H1 (cell line): ENCODE data around the gene DENND10. TPM values are rescaled to one million over a fixed set of nuclear protein-coding genes. Genes with fewer than 3 reads are reported as not detected.

Experiments used
- BRCA1 ChIP-seq: IDR thresholded peaks from 2 replicates; pipeline ENCODE4 v1.6.1; 2012; ENCODE audit warnings: low read depth, low read length, improper control_type of control experiment
- CHD1 ChIP-seq: IDR thresholded peaks from 2 replicates; pipeline ENCODE4 v1.6.1; 2012; ENCODE audit warnings: low read depth, low read length, improper control_type of control experiment
- POLR2A ChIP-seq, 2 experiments: IDR thresholded peaks; 1 replicate in 1 of 2; 2 replicates in 1 of 2; pipeline ENCODE4 v1.6.1; 2011; ENCODE audit warnings: low read depth in 2 of 2, low read length in 2 of 2, mild to moderate bottlenecking in 2 of 2; ENCODE audit errors: control extremely low read depth in 1 of 2
- RXRA ChIP-seq: IDR thresholded peaks from 2 replicates; pipeline ENCODE4 v1.6.1; 2011; ENCODE audit warnings: low read depth, mild to moderate bottlenecking, low read length, moderate library complexity; ENCODE audit not compliant: insufficient read depth
- SIN3A ChIP-seq, 2 experiments: IDR thresholded peaks in 1 of 2; conservative IDR thresholded peaks in 1 of 2; 2 replicates each; pipeline ENCODE4 v1.6.1; 2011 to 2012; ENCODE audit warnings: low read length in 2 of 2, improper control_type of control experiment in 1 of 2, low read depth in 1 of 2, mild to moderate bottlenecking in 1 of 2
- SUZ12 ChIP-seq: fragments of 200-600 bp; sonication (generic); IDR thresholded peaks from 2 replicates; pipeline ENCODE4 v1.6.1; 2012; ENCODE audit warnings: mild to moderate bottlenecking, inconsistent platforms, low read length, moderate library complexity, mixed read lengths
- ZNF274 ChIP-seq: IDR thresholded peaks from 2 replicates; pipeline ENCODE4 v1.7.0; 2012; ENCODE audit warnings: low read length, borderline replicate concordance; ENCODE audit errors: extremely low read depth
- polyA plus RNA-seq, 7 experiments: library from polyadenylated mRNA; depleted of rRNA in 3 of 7; stranded (reverse) in 5 of 7; unstranded in 2 of 7; fragments of >200 nt in 5 of 7; fragments of 200-250 nt in 2 of 7; gene quantifications; 1 replicate in 5 of 7; 2 replicates in 1 of 7; 4 replicates in 1 of 7; pipeline versions ENCODE4 v1.2.1 to v1.2.3, GENCODE V29; 2011 to 2013; ENCODE audit warnings: missing spikeins in 2 of 7, mixed read lengths in 2 of 7
- total RNA-seq: library from RNA; stranded (reverse); fragmentation: NEBNext Ultra II Directional; extraction: Animal tissue kit (Norgen Biotek cat#: 25700); gene quantifications from 2 replicates; pipeline ENCODE4 v1.2.1, GENCODE V29; 2021
- TF ChIP-seq, protein P1 (sequence below): fragments of 300-600 bp; sonication (generic); IDR thresholded peaks from 2 replicates; pipeline ENCODE4 v1.7.1; 2012; ENCODE audit warnings: low read length, moderate library complexity, mild to moderate bottlenecking, inconsistent platforms; ENCODE audit not compliant: insufficient replicate concordance
- TF ChIP-seq, protein P2 (sequence below), 3 experiments: IDR thresholded peaks; 1 replicate in 2 of 3; 2 replicates in 1 of 3; pipeline versions ENCODE4 v1.5.1 to v1.6.1; 2011; ENCODE audit warnings: low read length in 3 of 3, mild to moderate bottlenecking in 3 of 3, inconsistent platforms in 2 of 3, low read depth in 1 of 3, moderate library complexity in 1 of 3; ENCODE audit not compliant: insufficient read depth in 1 of 3; ENCODE audit errors: control extremely low read depth in 1 of 3

Gene DENND10
- total and polyA plus RNA-seq, 2 of the 8 experiments (the other 6 are each of a cell fraction or from before 2014, with no cell fraction given): 49.3 to 64.4 TPM

DNA sequence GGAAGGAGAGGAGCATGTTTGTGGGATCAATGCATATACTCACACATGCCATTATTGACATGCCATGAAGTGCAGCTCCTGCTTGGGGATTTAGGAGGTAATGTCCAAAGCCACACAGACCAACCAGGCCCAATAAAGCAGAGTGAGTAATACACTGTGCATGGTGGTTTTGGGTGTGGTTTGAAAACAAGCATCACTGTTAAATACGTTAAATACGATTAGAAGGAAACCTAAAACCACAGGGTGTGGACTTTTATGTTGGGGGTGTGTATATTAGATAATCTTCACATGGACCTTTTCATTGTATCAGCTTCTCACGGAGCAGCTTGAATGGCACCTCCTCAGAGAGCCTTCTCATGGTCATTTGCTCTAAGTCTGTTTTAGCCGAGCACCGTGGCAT lies 12.9 kb upstream of the DENND10 start (continued):
- TF ChIP-seq, protein P1, sequence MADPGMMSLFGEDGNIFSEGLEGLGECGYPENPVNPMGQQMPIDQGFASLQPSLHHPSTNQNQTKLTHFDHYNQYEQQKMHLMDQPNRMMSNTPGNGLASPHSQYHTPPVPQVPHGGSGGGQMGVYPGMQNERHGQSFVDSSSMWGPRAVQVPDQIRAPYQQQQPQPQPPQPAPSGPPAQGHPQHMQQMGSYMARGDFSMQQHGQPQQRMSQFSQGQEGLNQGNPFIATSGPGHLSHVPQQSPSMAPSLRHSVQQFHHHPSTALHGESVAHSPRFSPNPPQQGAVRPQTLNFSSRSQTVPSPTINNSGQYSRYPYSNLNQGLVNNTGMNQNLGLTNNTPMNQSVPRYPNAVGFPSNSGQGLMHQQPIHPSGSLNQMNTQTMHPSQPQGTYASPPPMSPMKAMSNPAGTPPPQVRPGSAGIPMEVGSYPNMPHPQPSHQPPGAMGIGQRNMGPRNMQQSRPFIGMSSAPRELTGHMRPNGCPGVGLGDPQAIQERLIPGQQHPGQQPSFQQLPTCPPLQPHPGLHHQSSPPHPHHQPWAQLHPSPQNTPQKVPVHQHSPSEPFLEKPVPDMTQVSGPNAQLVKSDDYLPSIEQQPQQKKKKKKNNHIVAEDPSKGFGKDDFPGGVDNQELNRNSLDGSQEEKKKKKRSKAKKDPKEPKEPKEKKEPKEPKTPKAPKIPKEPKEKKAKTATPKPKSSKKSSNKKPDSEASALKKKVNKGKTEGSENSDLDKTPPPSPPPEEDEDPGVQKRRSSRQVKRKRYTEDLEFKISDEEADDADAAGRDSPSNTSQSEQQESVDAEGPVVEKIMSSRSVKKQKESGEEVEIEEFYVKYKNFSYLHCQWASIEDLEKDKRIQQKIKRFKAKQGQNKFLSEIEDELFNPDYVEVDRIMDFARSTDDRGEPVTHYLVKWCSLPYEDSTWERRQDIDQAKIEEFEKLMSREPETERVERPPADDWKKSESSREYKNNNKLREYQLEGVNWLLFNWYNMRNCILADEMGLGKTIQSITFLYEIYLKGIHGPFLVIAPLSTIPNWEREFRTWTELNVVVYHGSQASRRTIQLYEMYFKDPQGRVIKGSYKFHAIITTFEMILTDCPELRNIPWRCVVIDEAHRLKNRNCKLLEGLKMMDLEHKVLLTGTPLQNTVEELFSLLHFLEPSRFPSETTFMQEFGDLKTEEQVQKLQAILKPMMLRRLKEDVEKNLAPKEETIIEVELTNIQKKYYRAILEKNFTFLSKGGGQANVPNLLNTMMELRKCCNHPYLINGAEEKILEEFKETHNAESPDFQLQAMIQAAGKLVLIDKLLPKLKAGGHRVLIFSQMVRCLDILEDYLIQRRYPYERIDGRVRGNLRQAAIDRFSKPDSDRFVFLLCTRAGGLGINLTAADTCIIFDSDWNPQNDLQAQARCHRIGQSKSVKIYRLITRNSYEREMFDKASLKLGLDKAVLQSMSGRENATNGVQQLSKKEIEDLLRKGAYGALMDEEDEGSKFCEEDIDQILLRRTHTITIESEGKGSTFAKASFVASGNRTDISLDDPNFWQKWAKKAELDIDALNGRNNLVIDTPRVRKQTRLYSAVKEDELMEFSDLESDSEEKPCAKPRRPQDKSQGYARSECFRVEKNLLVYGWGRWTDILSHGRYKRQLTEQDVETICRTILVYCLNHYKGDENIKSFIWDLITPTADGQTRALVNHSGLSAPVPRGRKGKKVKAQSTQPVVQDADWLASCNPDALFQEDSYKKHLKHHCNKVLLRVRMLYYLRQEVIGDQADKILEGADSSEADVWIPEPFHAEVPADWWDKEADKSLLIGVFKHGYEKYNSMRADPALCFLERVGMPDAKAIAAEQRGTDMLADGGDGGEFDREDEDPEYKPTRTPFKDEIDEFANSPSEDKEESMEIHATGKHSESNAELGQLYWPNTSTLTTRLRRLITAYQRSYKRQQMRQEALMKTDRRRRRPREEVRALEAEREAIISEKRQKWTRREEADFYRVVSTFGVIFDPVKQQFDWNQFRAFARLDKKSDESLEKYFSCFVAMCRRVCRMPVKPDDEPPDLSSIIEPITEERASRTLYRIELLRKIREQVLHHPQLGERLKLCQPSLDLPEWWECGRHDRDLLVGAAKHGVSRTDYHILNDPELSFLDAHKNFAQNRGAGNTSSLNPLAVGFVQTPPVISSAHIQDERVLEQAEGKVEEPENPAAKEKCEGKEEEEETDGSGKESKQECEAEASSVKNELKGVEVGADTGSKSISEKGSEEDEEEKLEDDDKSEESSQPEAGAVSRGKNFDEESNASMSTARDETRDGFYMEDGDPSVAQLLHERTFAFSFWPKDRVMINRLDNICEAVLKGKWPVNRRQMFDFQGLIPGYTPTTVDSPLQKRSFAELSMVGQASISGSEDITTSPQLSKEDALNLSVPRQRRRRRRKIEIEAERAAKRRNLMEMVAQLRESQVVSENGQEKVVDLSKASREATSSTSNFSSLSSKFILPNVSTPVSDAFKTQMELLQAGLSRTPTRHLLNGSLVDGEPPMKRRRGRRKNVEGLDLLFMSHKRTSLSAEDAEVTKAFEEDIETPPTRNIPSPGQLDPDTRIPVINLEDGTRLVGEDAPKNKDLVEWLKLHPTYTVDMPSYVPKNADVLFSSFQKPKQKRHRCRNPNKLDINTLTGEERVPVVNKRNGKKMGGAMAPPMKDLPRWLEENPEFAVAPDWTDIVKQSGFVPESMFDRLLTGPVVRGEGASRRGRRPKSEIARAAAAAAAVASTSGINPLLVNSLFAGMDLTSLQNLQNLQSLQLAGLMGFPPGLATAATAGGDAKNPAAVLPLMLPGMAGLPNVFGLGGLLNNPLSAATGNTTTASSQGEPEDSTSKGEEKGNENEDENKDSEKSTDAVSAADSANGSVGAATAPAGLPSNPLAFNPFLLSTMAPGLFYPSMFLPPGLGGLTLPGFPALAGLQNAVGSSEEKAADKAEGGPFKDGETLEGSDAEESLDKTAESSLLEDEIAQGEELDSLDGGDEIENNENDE: no peak
- TF ChIP-seq RXRA (no peak), BRCA1 (no peak), SUZ12 (no peak), ZNF274 (no peak), CHD1 (no peak), POLR2A (IDR thresholded peaks at IDR 0.05; ENCODE audit: control extremely low read depth in 1 of 2, low read depth in 2 of 2, low read length in 2 of 2) (no peak), SIN3A (conservative IDR thresholded peaks at IDR 0.05 in 1 of 2, IDR thresholded peaks at IDR 0.05 in 1 of 2; ENCODE audit: low read depth in 1 of 2, low read length in 2 of 2) (no peak)
- TF ChIP-seq, protein P2, sequence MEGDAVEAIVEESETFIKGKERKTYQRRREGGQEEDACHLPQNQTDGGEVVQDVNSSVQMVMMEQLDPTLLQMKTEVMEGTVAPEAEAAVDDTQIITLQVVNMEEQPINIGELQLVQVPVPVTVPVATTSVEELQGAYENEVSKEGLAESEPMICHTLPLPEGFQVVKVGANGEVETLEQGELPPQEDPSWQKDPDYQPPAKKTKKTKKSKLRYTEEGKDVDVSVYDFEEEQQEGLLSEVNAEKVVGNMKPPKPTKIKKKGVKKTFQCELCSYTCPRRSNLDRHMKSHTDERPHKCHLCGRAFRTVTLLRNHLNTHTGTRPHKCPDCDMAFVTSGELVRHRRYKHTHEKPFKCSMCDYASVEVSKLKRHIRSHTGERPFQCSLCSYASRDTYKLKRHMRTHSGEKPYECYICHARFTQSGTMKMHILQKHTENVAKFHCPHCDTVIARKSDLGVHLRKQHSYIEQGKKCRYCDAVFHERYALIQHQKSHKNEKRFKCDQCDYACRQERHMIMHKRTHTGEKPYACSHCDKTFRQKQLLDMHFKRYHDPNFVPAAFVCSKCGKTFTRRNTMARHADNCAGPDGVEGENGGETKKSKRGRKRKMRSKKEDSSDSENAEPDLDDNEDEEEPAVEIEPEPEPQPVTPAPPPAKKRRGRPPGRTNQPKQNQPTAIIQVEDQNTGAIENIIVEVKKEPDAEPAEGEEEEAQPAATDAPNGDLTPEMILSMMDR (IDR thresholded peaks at IDR 0.05; ENCODE audit: control extremely low read depth in 1 of 3, insufficient read depth in 1 of 3, low read depth in 1 of 3, low read length in 3 of 3): no peak
